ENCODE data around the gene GLUL.
A peak's percentile ranks its signal among the peaks of the same experiment; 100 is the strongest.

Gene GLUL

DNA sequence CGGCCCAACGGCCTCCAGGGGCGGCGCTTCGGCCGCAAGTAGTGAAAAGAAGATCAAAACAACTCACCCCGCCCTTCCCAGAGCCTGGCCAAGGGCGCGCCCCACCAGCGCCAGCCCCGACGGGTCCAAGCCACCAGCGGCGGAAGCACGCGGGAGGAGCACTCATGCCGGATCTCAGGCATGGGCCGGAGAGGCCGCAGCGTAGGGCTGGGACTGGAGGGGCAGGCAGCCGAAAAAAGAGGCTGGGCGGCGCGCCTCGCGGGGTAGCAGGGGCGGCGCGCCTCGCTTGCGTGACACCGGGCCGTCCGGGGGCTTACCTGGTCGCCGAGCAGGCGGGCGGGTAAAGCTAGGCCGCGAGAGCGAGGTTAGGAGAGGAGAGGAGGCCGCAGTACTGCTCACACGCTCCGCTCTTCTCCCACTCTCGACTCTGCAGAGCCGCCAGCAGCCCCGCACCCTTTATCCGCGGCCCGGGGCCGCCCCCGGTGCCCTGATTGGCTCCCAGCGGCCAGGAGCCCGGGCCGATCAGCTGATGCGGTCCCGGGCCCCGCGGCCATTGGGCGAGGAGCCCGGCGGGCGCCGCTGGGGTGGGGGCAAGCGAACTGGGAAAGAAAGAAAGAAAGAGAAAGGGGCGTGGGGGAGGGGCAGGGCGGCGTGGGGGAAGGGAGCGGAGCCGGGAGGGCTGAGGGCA is at the start of gene GLUL (continued):
- TF ChIP-seq, protein P1, sequence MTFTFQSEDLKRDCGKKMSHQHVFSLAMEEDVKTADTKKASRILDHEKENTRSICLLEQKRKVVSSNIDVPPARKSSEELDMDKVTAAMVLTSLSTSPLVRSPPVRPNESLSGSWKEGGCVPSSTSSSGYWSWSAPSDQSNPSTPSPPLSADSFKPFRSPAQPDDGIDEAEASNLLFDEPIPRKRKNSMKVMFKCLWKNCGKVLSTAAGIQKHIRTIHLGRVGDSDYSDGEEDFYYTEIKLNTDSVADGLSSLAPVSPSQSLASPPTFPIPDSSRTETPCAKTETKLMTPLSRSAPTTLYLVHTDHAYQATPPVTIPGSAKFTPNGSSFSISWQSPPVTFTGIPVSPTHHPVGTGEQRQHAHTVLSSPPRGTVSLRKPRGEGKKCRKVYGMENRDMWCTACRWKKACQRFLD (tag by site-specific recombination; IDR thresholded peaks at IDR 0.05) = no peak
- TF ChIP-seq ZNF701 (tag by site-specific recombination; IDR thresholded peaks at IDR 0.05) = peak; percentile 68; the same call in 1 of the 2 replicates
- no peak for TF ChIP-seq ZNF549 (tag by site-specific recombination; IDR thresholded peaks at IDR 0.05)
- TF ChIP-seq, protein P2, sequence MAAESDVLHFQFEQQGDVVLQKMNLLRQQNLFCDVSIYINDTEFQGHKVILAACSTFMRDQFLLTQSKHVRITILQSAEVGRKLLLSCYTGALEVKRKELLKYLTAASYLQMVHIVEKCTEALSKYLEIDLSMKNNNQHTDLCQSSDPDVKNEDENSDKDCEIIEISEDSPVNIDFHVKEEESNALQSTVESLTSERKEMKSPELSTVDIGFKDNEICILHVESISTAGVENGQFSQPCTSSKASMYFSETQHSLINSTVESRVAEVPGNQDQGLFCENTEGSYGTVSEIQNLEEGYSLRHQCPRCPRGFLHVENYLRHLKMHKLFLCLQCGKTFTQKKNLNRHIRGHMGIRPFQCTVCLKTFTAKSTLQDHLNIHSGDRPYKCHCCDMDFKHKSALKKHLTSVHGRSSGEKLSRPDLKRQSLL (tag by site-specific recombination; IDR thresholded peaks at IDR 0.05) = no peak
- peak; percentile 81; the same call in 1 of the 2 replicates for TF ChIP-seq ZBTB20 (tag by site-specific recombination; IDR thresholded peaks at IDR 0.05)
- TF ChIP-seq, protein P3, sequence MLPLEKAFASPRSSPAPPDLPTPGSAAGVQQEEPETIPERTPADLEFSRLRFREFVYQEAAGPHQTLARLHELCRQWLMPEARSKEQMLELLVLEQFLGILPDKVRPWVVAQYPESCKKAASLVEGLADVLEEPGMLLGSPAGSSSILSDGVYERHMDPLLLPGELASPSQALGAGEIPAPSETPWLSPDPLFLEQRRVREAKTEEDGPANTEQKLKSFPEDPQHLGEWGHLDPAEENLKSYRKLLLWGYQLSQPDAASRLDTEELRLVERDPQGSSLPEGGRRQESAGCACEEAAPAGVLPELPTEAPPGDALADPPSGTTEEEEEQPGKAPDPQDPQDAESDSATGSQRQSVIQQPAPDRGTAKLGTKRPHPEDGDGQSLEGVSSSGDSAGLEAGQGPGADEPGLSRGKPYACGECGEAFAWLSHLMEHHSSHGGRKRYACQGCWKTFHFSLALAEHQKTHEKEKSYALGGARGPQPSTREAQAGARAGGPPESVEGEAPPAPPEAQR (tag by site-specific recombination; IDR thresholded peaks at IDR 0.05) = peak; percentile 28; the same call in 1 of the 2 replicates
- TF ChIP-seq GLIS2 (tag by site-specific recombination; IDR thresholded peaks at IDR 0.05) = no peak
- TF ChIP-seq ZFP41 (tag by site-specific recombination; IDR thresholded peaks at IDR 0.05; ENCODE audit: borderline replicate concordance) = 0 out of 2 replicates have a peak, but pooled peaks have one; percentile 60
- TF ChIP-seq, protein P4, sequence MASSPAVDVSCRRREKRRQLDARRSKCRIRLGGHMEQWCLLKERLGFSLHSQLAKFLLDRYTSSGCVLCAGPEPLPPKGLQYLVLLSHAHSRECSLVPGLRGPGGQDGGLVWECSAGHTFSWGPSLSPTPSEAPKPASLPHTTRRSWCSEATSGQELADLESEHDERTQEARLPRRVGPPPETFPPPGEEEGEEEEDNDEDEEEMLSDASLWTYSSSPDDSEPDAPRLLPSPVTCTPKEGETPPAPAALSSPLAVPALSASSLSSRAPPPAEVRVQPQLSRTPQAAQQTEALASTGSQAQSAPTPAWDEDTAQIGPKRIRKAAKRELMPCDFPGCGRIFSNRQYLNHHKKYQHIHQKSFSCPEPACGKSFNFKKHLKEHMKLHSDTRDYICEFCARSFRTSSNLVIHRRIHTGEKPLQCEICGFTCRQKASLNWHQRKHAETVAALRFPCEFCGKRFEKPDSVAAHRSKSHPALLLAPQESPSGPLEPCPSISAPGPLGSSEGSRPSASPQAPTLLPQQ (tag by site-specific recombination; IDR thresholded peaks at IDR 0.05) = peak; percentile 72
- TF ChIP-seq, protein P5, sequence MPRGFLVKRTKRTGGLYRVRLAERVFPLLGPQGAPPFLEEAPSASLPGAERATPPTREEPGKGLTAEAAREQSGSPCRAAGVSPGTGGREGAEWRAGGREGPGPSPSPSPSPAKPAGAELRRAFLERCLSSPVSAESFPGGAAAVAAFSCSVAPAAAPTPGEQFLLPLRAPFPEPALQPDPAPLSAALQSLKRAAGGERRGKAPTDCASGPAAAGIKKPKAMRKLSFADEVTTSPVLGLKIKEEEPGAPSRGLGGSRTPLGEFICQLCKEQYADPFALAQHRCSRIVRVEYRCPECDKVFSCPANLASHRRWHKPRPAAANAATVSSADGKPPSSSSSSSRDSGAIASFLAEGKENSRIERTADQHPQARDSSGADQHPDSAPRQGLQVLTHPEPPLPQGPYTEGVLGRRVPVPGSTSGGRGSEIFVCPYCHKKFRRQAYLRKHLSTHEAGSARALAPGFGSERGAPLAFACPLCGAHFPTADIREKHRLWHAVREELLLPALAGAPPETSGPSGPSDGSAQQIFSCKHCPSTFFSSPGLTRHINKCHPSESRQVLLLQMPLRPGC (tag by site-specific recombination; IDR thresholded peaks at IDR 0.05) = peak; percentile 39
- 0 out of 2 replicates have a peak, but pooled peaks have one; percentile 4 for TF ChIP-seq FEZF1 (tag by site-specific recombination; IDR thresholded peaks at IDR 0.05)
- TF ChIP-seq ZNF2 (tag by site-specific recombination; IDR thresholded peaks at IDR 0.05) = peak; percentile 76; the same call in 1 of the 2 replicates
- peak; percentile 67; the same call in 1 of the 2 replicates for TF ChIP-seq KLF9 (tag by site-specific recombination; IDR thresholded peaks at IDR 0.05; ENCODE audit: low read depth)
- TF ChIP-seq, protein P6, sequence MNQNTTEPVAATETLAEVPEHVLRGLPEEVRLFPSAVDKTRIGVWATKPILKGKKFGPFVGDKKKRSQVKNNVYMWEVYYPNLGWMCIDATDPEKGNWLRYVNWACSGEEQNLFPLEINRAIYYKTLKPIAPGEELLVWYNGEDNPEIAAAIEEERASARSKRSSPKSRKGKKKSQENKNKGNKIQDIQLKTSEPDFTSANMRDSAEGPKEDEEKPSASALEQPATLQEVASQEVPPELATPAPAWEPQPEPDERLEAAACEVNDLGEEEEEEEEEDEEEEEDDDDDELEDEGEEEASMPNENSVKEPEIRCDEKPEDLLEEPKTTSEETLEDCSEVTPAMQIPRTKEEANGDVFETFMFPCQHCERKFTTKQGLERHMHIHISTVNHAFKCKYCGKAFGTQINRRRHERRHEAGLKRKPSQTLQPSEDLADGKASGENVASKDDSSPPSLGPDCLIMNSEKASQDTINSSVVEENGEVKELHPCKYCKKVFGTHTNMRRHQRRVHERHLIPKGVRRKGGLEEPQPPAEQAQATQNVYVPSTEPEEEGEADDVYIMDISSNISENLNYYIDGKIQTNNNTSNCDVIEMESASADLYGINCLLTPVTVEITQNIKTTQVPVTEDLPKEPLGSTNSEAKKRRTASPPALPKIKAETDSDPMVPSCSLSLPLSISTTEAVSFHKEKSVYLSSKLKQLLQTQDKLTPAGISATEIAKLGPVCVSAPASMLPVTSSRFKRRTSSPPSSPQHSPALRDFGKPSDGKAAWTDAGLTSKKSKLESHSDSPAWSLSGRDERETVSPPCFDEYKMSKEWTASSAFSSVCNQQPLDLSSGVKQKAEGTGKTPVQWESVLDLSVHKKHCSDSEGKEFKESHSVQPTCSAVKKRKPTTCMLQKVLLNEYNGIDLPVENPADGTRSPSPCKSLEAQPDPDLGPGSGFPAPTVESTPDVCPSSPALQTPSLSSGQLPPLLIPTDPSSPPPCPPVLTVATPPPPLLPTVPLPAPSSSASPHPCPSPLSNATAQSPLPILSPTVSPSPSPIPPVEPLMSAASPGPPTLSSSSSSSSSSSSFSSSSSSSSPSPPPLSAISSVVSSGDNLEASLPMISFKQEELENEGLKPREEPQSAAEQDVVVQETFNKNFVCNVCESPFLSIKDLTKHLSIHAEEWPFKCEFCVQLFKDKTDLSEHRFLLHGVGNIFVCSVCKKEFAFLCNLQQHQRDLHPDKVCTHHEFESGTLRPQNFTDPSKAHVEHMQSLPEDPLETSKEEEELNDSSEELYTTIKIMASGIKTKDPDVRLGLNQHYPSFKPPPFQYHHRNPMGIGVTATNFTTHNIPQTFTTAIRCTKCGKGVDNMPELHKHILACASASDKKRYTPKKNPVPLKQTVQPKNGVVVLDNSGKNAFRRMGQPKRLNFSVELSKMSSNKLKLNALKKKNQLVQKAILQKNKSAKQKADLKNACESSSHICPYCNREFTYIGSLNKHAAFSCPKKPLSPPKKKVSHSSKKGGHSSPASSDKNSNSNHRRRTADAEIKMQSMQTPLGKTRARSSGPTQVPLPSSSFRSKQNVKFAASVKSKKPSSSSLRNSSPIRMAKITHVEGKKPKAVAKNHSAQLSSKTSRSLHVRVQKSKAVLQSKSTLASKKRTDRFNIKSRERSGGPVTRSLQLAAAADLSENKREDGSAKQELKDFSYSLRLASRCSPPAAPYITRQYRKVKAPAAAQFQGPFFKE (tag by site-specific recombination; IDR thresholded peaks at IDR 0.05; ENCODE audit: borderline replicate concordance) = peak; percentile 88; the same call in 1 of the 2 replicates
- peak; percentile 87; the same call in 1 of the 2 replicates for TF ChIP-seq ZNF423 (tag by site-specific recombination; IDR thresholded peaks at IDR 0.05)
- 0 out of 2 replicates have a peak, but pooled peaks have one; percentile 30 for TF ChIP-seq ZFP69B (tag by site-specific recombination; IDR thresholded peaks at IDR 0.05)
- peak; percentile 44; the same call in 1 of the 2 replicates for TF ChIP-seq KLF10 (tag by site-specific recombination; IDR thresholded peaks at IDR 0.05)
- TF ChIP-seq ZNF433 (tag by site-specific recombination; IDR thresholded peaks at IDR 0.05; ENCODE audit: low read depth) = no peak
- TF ChIP-seq, protein P7, sequence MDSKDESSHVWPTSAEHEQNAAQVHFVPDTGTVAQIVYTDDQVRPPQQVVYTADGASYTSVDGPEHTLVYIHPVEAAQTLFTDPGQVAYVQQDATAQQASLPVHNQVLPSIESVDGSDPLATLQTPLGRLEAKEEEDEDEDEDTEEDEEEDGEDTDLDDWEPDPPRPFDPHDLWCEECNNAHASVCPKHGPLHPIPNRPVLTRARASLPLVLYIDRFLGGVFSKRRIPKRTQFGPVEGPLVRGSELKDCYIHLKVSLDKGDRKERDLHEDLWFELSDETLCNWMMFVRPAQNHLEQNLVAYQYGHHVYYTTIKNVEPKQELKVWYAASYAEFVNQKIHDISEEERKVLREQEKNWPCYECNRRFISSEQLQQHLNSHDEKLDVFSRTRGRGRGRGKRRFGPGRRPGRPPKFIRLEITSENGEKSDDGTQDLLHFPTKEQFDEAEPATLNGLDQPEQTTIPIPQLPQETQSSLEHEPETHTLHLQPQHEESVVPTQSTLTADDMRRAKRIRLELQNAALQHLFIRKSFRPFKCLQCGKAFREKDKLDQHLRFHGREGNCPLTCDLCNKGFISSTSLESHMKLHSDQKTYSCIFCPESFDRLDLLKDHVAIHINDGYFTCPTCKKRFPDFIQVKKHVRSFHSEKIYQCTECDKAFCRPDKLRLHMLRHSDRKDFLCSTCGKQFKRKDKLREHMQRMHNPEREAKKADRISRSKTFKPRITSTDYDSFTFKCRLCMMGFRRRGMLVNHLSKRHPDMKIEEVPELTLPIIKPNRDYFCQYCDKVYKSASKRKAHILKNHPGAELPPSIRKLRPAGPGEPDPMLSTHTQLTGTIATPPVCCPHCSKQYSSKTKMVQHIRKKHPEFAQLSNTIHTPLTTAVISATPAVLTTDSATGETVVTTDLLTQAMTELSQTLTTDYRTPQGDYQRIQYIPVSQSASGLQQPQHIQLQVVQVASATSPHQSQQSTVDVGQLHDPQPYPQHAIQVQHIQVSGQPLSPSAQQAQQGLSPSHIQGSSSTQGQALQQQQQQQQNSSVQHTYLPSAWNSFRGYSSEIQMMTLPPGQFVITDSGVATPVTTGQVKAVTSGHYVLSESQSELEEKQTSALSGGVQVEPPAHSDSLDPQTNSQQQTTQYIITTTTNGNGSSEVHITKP (tag by site-specific recombination; IDR thresholded peaks at IDR 0.05) = peak; percentile 8; the same call in 1 of the 2 replicates

Data from HEK293 (cell line).